Ectodermal cell (in vitro differentiated cells): ENCODE data around the gene KCTD1.

ENCODE experiments used
- H3K27ac ChIP-seq: 2 replicates; pipeline ENCODE4 v1.7.0; 2013; ENCODE audit warnings: mild to moderate bottlenecking, low read depth, low read length; ENCODE audit not compliant: insufficient read depth, poor library complexity, severe bottlenecking
- H3K27me3 ChIP-seq: 2 replicates; pipeline ENCODE4 v1.7.0; 2013; ENCODE audit warnings: mild to moderate bottlenecking, low read length; ENCODE audit not compliant: insufficient read depth, control insufficient read depth, poor library complexity, severe bottlenecking
- H3K36me3 ChIP-seq: one replicate; pipeline ENCODE4 v1.7.0; 2013; ENCODE audit warnings: low read length; ENCODE audit not compliant: control insufficient read depth, insufficient read depth
- H3K4me1 ChIP-seq: one replicate; pipeline ENCODE4 v1.7.0; 2013; ENCODE audit warnings: low read length; ENCODE audit not compliant: control insufficient read depth, insufficient read depth
- H3K4me3 ChIP-seq: 2 replicates; pipeline ENCODE4 v1.7.0; 2013; ENCODE audit warnings: low read depth, low read length, control low read depth; ENCODE audit not compliant: insufficient read depth
- H3K9me3 ChIP-seq: 2 replicates; pipeline ENCODE4 v1.7.0; 2013; ENCODE audit warnings: mild to moderate bottlenecking, low read length, moderate library complexity; ENCODE audit not compliant: control insufficient read depth
- WGBS, 2 experiments: methylation state at CpG; one replicate each; pipeline ENCODE4 v1.1.7; 2013; ENCODE audit warnings: missing lambda C conversion rate in 2 of 2; 5-methylcytosine and 5-hydroxymethylcytosine counted together

The KCTD1 gene

DNA sequence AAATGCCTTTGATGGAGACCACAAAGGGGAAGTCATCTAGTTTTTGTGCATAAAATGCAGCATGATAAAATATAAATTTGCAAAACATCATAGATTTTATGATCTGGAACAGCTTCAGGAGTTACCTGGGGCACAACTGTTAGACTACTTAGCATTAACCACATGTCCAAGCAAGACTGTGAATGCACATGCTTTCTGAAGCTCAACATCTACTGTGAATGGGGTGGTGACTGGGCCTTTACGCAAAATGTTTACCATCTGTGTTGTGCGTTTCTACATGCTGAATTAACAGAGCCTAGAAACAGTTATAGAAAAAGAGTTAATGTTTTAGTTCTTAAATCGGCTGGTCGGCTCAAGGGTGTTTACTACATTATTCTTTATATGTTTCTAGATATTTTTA lies 45.5 kb downstream of the KCTD1 start:
- Histone ChIP-seq H3K27me3 (no peaks in the 10 kb centered on the region), H3K27ac (no peak overlapping the region), H3K36me3 (no peaks in the 10 kb centered on the region), H3K9me3 (no peaks in the 10 kb centered on the region), H3K4me3 (no peak overlapping the region), H3K4me1 (no peaks in the 10 kb centered on the region)
- WGBS, 2 experiments = 96 to 99% methylated on average over 2 to 4 of the region's 4 CpGs

DNA sequence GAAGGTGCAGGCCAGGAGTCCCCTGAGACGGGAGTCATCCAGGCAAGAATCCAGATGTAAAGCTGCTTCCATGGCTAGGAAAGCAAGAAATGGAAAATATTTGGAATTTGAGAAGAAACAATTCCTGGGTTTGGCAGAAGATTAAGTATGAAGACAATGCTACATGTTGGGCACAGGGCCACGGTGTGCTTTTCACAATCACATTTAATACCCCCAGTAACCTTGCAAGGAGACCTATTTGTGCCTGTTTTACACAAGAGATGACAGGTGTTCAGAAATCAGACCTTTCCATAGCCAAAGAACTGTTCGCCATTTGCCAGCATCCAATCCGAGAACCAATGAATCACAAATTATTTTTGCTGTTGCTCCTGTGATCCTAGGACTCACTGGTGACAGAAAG lies 50.5 kb downstream of the KCTD1 start:
- H3K27me3 ChIP-seq = no peaks in the 10 kb centered on the region
- no peaks in the 10 kb centered on the region for H3K36me3 ChIP-seq
- no peaks in the 10 kb centered on the region for H3K9me3 ChIP-seq
- H3K4me1 ChIP-seq = no peaks in the 10 kb centered on the region
- no peak overlapping the region for H3K27ac ChIP-seq
- WGBS, 2 experiments = 94 to 95% methylated on average over 4 of the region's 4 CpGs
- no peak overlapping the region for H3K4me3 ChIP-seq

DNA sequence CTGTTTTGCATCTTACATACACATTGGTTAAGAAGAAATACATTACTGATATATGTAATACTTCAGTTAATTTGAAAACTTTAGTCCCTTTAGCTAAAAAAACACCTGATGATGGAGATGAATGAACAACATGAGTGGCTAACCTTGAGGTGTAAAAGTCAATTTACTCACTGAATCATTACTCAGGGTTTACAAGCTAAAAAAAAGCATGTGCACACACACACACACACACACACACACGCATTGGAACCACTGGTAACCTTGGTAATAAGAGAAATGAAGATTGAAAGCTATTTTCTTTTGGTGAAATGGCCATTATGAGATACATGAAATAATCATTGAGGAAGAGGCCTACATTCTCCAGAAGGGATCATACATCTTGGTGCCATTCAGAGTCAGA lies 51.8 kb downstream of the KCTD1 start:
- H3K4me3 ChIP-seq = no peak overlapping the region
- 100% methylated on average over 1 of the region's 1 CpG for WGBS, 2 experiments
- no peaks in the 10 kb centered on the region for H3K27me3 ChIP-seq
- no peaks in the 10 kb centered on the region for H3K4me1 ChIP-seq
- H3K9me3 ChIP-seq = no peaks in the 10 kb centered on the region
- no peak overlapping the region for H3K27ac ChIP-seq
- no peaks in the 10 kb centered on the region for H3K36me3 ChIP-seq

DNA sequence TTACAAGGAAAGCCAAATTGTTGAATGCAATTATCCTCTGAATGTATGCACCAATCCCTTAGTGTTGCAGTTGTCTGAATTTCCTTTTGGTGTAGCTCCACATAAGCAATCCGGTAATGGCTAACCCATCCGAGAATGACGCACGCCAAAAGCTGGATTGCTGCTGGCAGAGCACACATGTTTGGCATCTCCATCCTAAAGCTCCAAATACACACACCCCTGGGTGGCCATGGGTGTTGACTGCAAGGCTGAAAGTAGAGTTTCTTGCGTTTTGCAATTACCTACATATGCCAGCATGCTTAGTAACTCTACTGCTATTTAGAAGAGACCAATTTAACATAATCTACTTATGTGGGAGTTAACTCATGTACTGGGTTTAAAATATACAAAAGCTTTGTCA lies 53.1 kb downstream of the KCTD1 start:
- H3K27me3 ChIP-seq = no peaks in the 10 kb centered on the region
- H3K36me3 ChIP-seq = no peaks in the 10 kb centered on the region
- no peaks in the 10 kb centered on the region for H3K4me1 ChIP-seq
- 93 to 95% methylated on average over 4 to 5 of the region's 5 CpGs for WGBS, 2 experiments
- H3K4me3 ChIP-seq = no peak overlapping the region
- H3K27ac ChIP-seq = no peak overlapping the region
- H3K9me3 ChIP-seq = no peaks in the 10 kb centered on the region

DNA sequence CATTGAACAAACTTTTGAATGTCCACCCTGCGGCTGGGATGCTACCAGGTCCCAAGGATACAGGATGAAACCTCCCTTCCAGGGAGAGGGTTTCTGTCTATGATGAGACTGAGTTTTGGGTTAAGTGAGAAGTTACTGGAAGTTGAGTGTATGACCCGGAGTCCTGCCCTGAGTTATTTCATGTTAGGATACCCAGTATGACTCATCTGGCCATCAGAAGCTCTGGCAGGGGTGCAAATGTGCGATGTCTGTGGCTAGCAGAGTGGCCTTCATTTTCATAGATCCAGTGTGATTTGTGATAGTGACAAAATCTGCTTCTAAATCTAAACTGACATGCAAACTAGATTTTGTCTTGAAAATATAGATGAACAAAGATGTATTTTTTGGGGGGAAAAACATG lies 55.3 kb downstream of the KCTD1 start:
- no peaks in the 10 kb centered on the region for H3K9me3 ChIP-seq
- H3K36me3 ChIP-seq = no peaks in the 10 kb centered on the region
- no peak overlapping the region for H3K4me3 ChIP-seq
- no peaks in the 10 kb centered on the region for H3K27me3 ChIP-seq
- H3K4me1 ChIP-seq = no peaks in the 10 kb centered on the region
- WGBS, 2 experiments = 96 to 97% methylated on average over 3 of the region's 3 CpGs
- H3K27ac ChIP-seq = no peak overlapping the region

DNA sequence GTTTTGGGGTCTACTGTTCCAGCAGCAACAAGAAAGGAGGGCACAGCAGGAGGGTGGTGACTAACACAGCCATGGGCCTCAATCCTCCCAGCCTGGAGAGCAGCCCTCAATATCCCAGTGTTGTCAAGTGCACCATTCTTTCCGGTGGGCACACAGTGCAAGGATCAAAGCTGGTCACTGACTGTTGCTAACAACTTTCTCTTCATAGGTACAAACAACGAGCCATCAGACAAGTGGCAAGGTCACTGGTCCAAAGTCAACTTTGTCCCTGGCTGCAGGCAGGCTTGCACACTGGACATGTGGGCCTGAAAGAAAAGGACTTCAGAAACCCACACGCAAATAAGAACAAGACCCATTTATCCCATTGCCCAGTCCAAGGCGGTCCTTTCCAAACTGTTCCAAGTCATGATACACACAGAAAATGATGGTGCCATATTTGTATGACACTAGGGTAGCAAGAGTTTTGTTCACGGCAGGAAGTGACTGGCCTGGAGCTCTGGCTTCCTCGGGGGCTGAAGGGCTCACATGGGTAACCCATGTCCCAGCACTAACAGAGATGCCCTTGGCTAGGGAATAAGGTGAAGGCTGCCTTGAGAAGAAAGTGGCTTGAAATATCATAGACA lies 57.0 kb downstream of the KCTD1 start:
- no peaks in the 10 kb centered on the region for H3K27me3 ChIP-seq
- H3K9me3 ChIP-seq = no peaks in the 10 kb centered on the region
- H3K27ac ChIP-seq = no peak overlapping the region
- no peaks in the 10 kb centered on the region for H3K36me3 ChIP-seq
- H3K4me1 ChIP-seq = no peaks in the 10 kb centered on the region
- WGBS, 2 experiments = 95 to 96% methylated on average over 6 of the region's 6 CpGs
- no peak overlapping the region for H3K4me3 ChIP-seq

DNA sequence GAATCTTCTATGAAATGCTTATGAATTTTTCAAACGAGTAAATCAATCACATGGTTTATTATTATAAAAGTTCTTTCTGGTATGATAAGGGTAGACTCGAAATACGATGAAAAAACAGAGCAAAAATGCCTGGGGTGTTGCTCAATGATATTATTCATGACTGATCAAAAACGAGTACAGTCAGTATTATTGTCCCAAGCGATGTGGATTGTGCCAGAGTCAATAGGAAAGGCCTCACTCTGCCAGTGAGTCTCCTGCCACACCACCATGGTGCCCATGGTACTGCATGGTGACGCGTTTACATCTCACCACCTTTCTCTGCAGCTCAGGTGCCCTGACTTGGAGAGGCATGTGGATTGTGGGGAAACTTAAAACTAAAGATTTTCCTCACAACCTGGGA lies 58.5 kb downstream of the KCTD1 start:
- no peaks in the 10 kb centered on the region for H3K4me1 ChIP-seq
- H3K27ac ChIP-seq = no peak overlapping the region
- H3K4me3 ChIP-seq = no peak overlapping the region
- 97 to 99% methylated on average over 6 to 7 of the region's 7 CpGs for WGBS, 2 experiments
- H3K9me3 ChIP-seq = no peaks in the 10 kb centered on the region
- no peaks in the 10 kb centered on the region for H3K36me3 ChIP-seq
- H3K27me3 ChIP-seq = no peaks in the 10 kb centered on the region

DNA sequence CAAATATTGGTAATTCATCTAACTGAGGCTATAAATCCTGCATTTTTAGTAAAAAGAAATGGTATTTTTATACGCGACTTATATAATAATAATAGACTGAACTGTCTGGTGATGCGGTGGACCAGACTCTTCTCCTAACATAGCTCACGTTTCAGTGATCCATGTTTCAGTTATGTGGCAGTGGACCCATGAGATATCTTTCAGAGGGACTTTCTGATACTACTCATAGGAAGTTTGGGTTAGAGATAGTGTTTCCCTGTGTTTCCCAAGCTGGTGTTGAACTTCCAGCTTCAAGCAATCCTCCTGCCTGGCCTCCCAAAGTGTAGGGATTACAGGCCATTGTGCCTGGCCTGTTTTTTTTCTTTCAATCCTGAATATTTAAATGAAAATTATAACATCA lies 59.2 kb downstream of the KCTD1 start:
- H3K4me3 ChIP-seq = no peak overlapping the region
- WGBS, 2 experiments = 100% methylated on average over 4 of the region's 4 CpGs
- H3K36me3 ChIP-seq = no peaks in the 10 kb centered on the region
- no peaks in the 10 kb centered on the region for H3K9me3 ChIP-seq
- H3K4me1 ChIP-seq = no peaks in the 10 kb centered on the region
- no peaks in the 10 kb centered on the region for H3K27me3 ChIP-seq
- no peak overlapping the region for H3K27ac ChIP-seq

DNA sequence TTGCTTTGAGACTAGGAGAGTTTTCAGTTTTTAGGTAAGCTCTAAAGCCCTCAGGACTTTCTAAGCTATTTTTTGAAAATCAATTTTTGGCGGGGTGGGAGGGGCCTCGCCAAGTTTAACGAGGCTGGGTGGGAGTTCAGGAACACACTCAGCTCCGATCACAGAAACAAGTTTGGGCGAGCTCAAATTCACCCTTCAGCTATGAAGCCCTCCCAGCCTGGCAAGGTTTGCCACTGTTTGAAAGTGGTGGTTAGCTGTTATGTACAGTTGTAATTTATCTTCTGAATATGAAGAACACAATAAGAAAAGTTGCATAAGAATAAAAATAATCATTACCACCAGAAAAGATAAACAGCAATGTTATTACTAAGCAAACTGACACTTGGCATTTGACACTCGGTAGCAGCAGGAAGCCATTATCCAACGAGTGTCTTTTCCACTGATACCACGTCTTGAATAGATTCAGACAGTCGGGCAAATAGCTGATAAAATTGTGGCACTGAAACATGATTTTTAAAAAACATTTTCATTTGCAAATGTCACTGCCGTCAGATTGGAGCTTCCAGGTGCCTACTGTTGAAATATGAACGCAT lies 59.8 kb downstream of the KCTD1 start:
- WGBS, 2 experiments = 92% methylated on average over 11 of the region's 11 CpGs
- Histone ChIP-seq H3K4me1 (no peaks in the 10 kb centered on the region), H3K27ac (no peak overlapping the region), H3K4me3 (no peak overlapping the region), H3K27me3 (no peaks in the 10 kb centered on the region), H3K9me3 (no peaks in the 10 kb centered on the region), H3K36me3 (no peaks in the 10 kb centered on the region)

DNA sequence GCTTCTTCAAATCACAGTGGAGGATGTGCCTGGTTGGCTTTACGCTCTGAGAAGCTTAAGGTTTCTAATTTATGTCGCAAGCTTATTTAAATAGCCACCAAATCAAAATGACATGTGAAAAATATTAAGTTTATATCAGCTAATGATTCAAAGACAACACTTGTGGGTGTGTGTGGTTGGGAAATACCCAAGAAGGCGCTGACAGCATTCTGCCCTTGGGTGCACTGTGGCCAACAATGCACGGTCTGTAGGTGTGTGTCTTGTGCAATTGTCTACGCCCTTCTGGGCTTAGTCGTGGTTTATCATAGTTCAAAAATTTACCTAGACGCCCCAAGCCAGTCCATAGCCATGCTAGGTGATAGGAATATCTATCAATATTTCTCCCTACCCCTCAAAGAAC lies 60.9 kb downstream of the KCTD1 start:
- no peaks in the 10 kb centered on the region for H3K36me3 ChIP-seq
- no peak overlapping the region for H3K4me3 ChIP-seq
- peaks cover 8% of the 10 kb centered on the region for H3K4me1 ChIP-seq
- H3K27ac ChIP-seq = no peak overlapping the region
- WGBS, 2 experiments = 96 to 98% methylated on average over 6 of the region's 7 CpGs
- H3K27me3 ChIP-seq = no peaks in the 10 kb centered on the region
- H3K9me3 ChIP-seq = no peaks in the 10 kb centered on the region

DNA sequence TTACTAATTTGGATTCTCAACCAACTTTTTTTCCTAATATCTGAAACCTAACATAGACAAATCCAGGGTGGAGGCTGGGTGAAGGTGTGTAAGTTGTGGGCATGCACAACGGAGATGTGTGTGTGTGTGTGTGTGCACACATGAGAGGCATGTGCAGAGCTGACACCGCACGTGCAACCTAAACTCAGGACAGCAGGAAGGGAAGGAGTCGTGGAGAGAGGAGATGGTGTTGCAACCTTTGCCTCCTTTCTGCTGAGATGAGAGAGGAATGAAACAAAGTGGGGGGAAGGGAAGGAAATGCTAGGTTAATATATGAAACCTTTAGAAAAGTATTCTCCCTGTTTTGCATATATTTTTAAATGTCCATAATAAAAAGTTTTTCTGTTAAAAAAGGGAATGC lies 64.7 kb downstream of the KCTD1 start:
- Histone ChIP-seq H3K4me3 (no peak overlapping the region), H3K27me3 (no peaks in the 10 kb centered on the region), H3K4me1 (peaks cover 16% of the 10 kb centered on the region), H3K36me3 (no peaks in the 10 kb centered on the region), H3K27ac (no peak overlapping the region), H3K9me3 (no peaks in the 10 kb centered on the region)
- WGBS, 2 experiments = 89 to 93% methylated on average over 4 of the region's 4 CpGs
